ENCODE measurements around the gene NUP214.

Gene NUP214

DNA sequence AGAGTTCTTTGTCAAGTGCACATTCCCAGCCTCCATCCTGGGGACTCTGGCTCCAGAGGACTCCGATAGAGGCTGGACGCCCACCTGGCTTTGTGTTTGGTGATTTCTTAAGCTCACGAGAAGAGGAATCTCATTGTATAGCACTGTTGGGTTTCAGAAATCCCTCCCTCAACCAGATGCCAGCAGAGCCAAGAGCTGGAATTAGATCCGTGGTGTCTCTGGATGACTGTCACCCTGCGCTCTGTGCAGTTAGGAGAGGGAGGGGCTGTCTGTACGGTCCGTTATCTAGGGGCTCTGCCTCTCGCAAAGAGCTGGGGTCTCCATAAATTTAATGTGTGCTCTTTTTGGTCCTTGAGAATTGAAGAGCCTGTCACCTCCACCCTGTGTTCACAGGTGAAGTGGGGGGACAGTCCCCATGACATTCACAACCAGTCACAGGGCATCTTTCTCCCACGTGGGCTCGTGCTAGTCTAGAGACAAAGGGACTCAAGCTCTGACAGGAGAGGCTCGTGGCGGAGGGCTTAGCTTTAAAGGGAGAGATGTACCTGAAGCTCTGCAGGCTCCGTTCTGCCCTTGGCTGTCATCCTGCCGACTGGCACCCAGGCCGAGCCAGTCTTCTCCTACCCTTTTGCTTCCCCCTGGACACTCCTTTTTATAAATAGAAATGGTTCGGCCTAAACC, 109.6 kb downstream of the NUP214 start:
- no peak overlapping the region for H2AFZ ChIP-seq (ENCODE audit: low read depth, low read length, severe bottlenecking)
- no peaks in the 10 kb centered on the region for H4K20me1 ChIP-seq (ENCODE audit: low read depth, low read length)
- no peaks in the 10 kb centered on the region for H3K79me2 ChIP-seq (ENCODE audit: insufficient read depth, low read length)
- H3K27ac ChIP-seq (ENCODE audit: low read depth, low read length) = no peak overlapping the region
- H3K9me2 ChIP-seq (replicated peaks; ENCODE audit: insufficient read depth, low read length) = no peaks in the 10 kb centered on the region
- H3K4me3 ChIP-seq (ENCODE audit: insufficient read depth, low read length, poor library complexity, severe bottlenecking) = no peak overlapping the region
- H3K4me2 ChIP-seq (ENCODE audit: low read depth, low read length, poor library complexity, severe bottlenecking) = no peak overlapping the region
- H3K9ac ChIP-seq (ENCODE audit: low read length) = no peak overlapping the region
- no peaks in the 10 kb centered on the region for H3K36me3 ChIP-seq (ENCODE audit: low read length)
- no peaks in the 10 kb centered on the region for H3K9me3 ChIP-seq (ENCODE audit: insufficient read depth, low read length)
- TF ChIP-seq, protein P1, sequence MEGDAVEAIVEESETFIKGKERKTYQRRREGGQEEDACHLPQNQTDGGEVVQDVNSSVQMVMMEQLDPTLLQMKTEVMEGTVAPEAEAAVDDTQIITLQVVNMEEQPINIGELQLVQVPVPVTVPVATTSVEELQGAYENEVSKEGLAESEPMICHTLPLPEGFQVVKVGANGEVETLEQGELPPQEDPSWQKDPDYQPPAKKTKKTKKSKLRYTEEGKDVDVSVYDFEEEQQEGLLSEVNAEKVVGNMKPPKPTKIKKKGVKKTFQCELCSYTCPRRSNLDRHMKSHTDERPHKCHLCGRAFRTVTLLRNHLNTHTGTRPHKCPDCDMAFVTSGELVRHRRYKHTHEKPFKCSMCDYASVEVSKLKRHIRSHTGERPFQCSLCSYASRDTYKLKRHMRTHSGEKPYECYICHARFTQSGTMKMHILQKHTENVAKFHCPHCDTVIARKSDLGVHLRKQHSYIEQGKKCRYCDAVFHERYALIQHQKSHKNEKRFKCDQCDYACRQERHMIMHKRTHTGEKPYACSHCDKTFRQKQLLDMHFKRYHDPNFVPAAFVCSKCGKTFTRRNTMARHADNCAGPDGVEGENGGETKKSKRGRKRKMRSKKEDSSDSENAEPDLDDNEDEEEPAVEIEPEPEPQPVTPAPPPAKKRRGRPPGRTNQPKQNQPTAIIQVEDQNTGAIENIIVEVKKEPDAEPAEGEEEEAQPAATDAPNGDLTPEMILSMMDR (IDR thresholded peaks at IDR 0.05; ENCODE audit: insufficient read depth, low read length, poor library complexity, severe bottlenecking) = no peak
- TF ChIP-seq EZH2phosphoT487 (conservative IDR thresholded peaks at IDR 0.05; ENCODE audit: low read length) = no peak
- H3K27me3 ChIP-seq (ENCODE audit: low read length) = no peaks in the 10 kb centered on the region
- no peaks in the 10 kb centered on the region for H3F3A ChIP-seq (ENCODE audit: insufficient read depth)

DNA sequence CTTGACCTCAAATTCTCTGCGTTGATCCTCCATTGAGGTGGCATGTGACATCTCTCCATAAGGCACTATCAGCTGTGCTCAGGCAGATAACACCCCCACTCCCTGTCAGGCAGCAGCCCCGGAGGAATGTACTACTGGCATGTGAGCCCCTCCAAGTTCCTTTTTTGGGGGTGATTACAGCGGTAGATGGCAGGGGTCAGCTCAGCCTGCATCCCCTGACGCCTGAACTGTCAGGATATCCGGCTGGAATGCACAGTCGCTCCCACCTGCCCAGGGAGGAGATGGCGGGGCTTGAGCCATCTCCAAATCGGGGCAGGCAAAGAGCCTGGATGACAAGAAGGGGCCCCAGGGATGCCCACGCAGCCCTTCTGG, 110.1 kb downstream of the NUP214 start:
- Histone ChIP-seq H3K9me2 (replicated peaks; ENCODE audit: insufficient read depth, low read length) (no peaks in the 10 kb centered on the region), H3K9ac (ENCODE audit: low read length) (no peak overlapping the region), H3K36me3 (ENCODE audit: low read length) (no peaks in the 10 kb centered on the region), H3F3A (ENCODE audit: insufficient read depth) (no peaks in the 10 kb centered on the region), H3K4me2 (ENCODE audit: low read depth, low read length, poor library complexity, severe bottlenecking) (no peak overlapping the region), H4K20me1 (ENCODE audit: low read depth, low read length) (no peaks in the 10 kb centered on the region), H3K9me3 (ENCODE audit: insufficient read depth, low read length) (no peaks in the 10 kb centered on the region), H3K27ac (ENCODE audit: low read depth, low read length) (no peak overlapping the region), H3K79me2 (ENCODE audit: insufficient read depth, low read length) (no peaks in the 10 kb centered on the region), H2AFZ (ENCODE audit: low read depth, low read length, severe bottlenecking) (no peak overlapping the region), H3K27me3 (ENCODE audit: low read length) (no peaks in the 10 kb centered on the region), H3K4me3 (ENCODE audit: insufficient read depth, low read length, poor library complexity, severe bottlenecking) (no peak overlapping the region)
- no peak for TF ChIP-seq EZH2phosphoT487 (conservative IDR thresholded peaks at IDR 0.05; ENCODE audit: low read length)
- TF ChIP-seq, protein P1 (IDR thresholded peaks at IDR 0.05; ENCODE audit: insufficient read depth, low read length, poor library complexity, severe bottlenecking) = no peak

DNA sequence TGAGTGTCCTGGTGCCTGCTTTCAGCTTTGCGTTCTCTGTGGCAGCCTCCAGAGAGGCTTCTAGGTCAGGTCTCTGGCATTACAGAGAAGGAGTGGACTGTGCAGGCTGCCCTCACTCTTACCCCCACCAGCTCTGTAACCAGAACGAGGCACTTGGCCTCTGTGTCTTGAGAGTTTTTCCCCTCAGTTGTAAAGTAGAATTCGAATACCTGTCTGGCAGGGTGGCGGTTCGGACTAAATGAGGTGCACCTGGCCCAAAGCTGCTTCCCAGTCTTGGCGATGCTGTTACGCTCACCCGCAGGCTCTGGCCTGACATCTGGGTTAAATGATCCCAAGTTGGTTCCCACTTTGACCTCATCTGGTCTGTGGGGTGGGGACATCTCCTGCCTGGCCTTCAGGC, 110.8 kb downstream of the NUP214 start:
- Histone ChIP-seq H3K9ac (ENCODE audit: low read length) (no peak overlapping the region), H3K9me3 (ENCODE audit: insufficient read depth, low read length) (no peaks in the 10 kb centered on the region), H3K4me2 (ENCODE audit: low read depth, low read length, poor library complexity, severe bottlenecking) (no peak overlapping the region), H3K4me3 (ENCODE audit: insufficient read depth, low read length, poor library complexity, severe bottlenecking) (no peak overlapping the region), H3K27ac (ENCODE audit: low read depth, low read length) (no peak overlapping the region), H3K36me3 (ENCODE audit: low read length) (no peaks in the 10 kb centered on the region), H4K20me1 (ENCODE audit: low read depth, low read length) (no peaks in the 10 kb centered on the region), H3F3A (ENCODE audit: insufficient read depth) (no peaks in the 10 kb centered on the region), H2AFZ (ENCODE audit: low read depth, low read length, severe bottlenecking) (no peak overlapping the region), H3K9me2 (replicated peaks; ENCODE audit: insufficient read depth, low read length) (no peaks in the 10 kb centered on the region), H3K27me3 (ENCODE audit: low read length) (no peaks in the 10 kb centered on the region), H3K79me2 (ENCODE audit: insufficient read depth, low read length) (no peaks in the 10 kb centered on the region)
- TF ChIP-seq, protein P1 (IDR thresholded peaks at IDR 0.05; ENCODE audit: insufficient read depth, low read length, poor library complexity, severe bottlenecking) = no peak
- TF ChIP-seq EZH2phosphoT487 (conservative IDR thresholded peaks at IDR 0.05; ENCODE audit: low read length) = no peak

Measured in SU-DHL-6 (cell line).